GM12873 (cell line): Measurements from ENCODE around the gene FUOM.

Source experiments
- CTCF ChIP-seq: IDR thresholded peaks from 2 replicates; pipeline ENCODE4 v1.5.1; 2012; ENCODE audit warnings: low read depth, mild to moderate bottlenecking, moderate library complexity, low read length, control low read depth; ENCODE audit not compliant: insufficient read depth; ENCODE audit errors: missing control alignments

Gene FUOM

DNA sequence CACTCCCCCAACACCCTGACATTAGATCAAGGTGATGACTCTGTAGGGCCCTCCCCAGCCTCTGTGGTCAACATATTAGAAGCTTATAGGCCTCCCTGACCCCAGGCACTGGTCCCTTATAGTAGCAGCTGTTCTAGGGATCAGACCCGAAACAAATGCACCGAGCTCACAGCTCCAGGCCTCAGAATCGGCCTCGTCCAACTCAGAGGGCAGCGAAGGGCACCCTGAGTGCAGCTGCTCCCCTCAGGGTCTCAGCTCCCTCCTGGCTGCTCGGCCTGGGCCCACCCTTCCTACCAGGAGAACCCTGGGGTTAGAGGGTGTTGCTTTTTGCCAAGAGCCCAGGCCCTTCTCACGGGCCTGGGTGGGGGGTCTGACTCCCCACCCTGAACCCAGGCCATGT lies 10.3 kb upstream of the FUOM start:
- TF ChIP-seq CTCF = no peak

DNA sequence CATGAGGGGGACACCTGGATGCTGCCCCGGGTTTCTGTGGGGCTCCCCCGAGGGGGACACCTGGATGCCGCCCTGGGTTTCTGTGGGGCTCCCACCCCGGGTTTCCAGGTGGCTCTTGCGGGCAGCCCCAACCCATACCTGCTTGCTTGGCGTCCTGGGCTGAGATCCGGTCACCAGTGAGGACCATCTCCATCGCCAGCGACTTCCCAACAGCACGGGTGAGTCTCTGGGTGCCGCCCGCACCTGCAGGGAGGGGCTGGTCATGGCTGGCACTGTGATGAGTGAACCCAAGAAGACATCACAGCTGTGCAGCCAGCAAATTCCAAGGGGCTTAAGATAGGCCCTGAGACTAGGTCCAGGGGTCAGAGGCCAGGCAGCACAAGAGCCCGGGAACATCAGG lies 8.9 kb upstream of the FUOM start:
- no peak for TF ChIP-seq CTCF

DNA sequence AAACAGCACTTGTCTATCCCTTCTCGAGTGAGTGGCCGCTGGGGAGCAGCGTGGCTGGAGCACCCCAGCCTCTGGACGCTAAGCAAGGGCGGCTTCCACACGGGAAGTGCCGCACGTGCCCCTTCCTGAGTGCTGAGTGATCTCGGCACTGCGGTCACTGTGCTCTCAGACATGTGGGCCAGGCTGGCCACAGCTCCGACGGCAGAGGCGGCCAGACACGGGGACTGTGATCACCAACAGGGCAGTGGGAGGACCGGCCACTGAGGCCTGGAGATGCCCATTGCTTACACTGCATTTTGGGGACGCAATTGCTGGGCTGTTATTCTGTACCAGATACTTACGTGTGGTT lies 8.3 kb upstream of the FUOM start:
- TF ChIP-seq CTCF = no peak

- TF ChIP-seq CTCF = no peak
These were observed 7.8 kb upstream of the FUOM start for GRCh38 chr10:133365461-133366129.

DNA sequence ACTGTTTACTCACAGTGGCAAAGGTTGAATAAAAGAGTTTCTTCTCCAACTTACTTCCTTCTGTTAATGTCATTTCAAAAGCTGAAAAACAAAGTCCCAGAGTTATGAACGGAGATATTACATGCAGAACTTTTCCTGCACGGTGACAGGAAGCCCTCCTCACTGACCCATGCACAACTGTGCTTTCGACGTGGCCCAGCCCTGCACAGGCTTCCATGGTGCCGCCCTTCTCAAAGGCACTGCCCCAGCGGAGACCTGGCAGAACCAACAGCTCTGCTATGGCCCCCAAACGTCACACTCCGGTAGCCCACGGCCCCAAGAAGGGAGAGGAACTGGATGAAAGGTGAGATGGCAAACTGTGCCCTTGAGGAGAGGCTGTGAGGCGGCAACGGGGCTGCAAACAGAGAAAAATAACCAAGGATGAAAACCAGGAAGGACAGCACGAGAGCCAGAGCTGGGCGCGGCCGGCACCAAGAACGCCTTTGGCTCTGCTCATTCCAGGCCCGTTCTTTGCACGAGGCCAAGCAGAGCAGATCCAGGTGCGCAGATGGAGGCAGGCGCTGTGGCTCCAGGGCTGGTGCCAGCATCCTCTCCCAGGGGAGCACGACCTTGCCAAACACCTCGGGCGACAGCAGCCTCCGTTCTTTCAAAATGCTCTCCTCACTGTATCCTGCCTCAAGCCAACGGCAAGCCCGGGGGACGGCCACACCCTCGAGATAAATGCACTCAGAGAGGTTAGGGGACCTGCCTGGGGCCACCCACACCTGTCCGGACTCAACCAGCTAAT lies 7.0 kb upstream of the FUOM start:
- no peak for TF ChIP-seq CTCF

DNA sequence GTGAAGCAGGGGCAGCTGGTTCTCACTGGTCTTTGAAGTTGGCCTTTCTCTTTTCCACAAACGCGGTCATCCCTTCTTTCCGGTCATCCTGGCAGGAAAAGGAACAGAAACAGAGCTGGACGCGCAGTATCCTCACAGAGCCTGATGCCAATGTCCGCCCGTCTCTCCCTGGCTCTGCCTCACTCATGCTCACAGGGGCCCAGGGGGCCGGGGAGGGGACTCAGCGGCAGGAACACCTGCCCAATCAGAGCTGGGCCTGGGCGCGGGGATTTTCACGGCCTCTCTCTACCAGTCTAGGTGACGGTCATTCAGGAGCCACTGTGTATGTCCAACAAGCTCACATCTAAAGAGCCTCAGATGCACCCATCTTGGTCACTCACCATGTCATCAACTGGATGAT lies 5.0 kb upstream of the FUOM start:
- no peak for TF ChIP-seq CTCF

DNA sequence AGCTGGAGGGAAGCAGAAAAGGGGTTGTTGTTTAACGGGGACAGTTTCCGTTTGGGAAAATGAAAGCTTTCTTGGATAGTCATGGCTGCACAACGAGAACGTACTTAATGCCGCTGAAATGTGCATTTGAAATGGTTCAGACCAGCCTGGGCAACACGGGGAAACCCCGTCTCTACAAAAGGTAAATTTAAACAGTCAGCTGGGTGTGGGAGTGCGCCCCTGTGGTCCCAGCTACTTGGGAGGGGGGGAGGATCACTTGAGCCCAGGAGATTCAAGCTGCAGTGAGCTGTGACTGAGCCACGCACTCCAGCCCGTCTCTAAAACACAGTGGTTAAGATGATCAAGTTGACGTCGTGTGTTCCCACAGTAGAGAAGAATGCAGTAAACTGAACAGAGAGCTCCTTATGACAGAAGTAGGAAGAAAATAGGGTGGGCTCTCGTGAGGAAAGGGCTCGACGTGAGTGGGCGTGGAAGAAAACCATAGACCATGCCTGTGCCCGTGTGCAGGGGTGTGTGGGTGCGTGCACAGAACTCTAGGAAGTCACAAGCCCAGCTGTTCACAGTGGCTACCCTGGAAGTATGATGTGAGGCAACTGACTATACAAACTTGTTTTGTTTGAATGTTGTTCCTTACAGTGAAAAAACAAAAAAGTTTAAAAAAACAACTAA lies 4.1 kb upstream of the FUOM start:
- TF ChIP-seq CTCF = no peak
